Adrenal gland (tissue), 5 donors: ENCODE measurements around the gene CPXM1.
"Not testable (repeated sequence)": the region's sequence is repeated elsewhere in the genome, so short reads cannot be mapped to it uniquely, and the experiment has no call there.

Experiments used
- POLR2A ChIP-seq, 2 donors: fragments of 450-650 bp; IDR thresholded peaks; one replicate each; pipeline ENCODE4 v1.6.1; 2017; ENCODE audit warnings: antibody characterized with exemption in 2 of 2, mild to moderate bottlenecking in 2 of 2, moderate library complexity in 1 of 2
- TF ChIP-seq, protein P1 (sequence below), 6 experiments: fragments of 450-650 bp in 4 of 6; fragments of 200-600 bp in 2 of 6; sonication (generic) in 1 of 6; IDR thresholded peaks; 1 replicate in 5 of 6; 2 replicates in 1 of 6; pipeline versions ENCODE4 v1.5.1 to v1.8.0; 2016 to 2021; ENCODE audit warnings: antibody characterized with exemption in 6 of 6, mild to moderate bottlenecking in 2 of 6, moderate library complexity in 1 of 6
- donor health status: DM: no; HTN: no; CAD: no.

- TF ChIP-seq, protein P1, sequence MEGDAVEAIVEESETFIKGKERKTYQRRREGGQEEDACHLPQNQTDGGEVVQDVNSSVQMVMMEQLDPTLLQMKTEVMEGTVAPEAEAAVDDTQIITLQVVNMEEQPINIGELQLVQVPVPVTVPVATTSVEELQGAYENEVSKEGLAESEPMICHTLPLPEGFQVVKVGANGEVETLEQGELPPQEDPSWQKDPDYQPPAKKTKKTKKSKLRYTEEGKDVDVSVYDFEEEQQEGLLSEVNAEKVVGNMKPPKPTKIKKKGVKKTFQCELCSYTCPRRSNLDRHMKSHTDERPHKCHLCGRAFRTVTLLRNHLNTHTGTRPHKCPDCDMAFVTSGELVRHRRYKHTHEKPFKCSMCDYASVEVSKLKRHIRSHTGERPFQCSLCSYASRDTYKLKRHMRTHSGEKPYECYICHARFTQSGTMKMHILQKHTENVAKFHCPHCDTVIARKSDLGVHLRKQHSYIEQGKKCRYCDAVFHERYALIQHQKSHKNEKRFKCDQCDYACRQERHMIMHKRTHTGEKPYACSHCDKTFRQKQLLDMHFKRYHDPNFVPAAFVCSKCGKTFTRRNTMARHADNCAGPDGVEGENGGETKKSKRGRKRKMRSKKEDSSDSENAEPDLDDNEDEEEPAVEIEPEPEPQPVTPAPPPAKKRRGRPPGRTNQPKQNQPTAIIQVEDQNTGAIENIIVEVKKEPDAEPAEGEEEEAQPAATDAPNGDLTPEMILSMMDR (IDR thresholded peaks at IDR 0.05), result not testable (repeated sequence)
- TF ChIP-seq POLR2A (IDR thresholded peaks at IDR 0.05), result not testable (repeated sequence)
Observed at GRCh38 chr20:2770091-2770490, 30.3 kb downstream of the CPXM1 start.
